Brain microvascular endothelial cell (primary cell): ENCODE results near the gene SH3PXD2A.

Source experiments
- DNase-seq: peaks from one replicate; pipeline ENCODE4 v3.0.0-alpha.2; 2020
- H3K27ac ChIP-seq: fragments of 250-450 bp; sonication (Bioruptor Pico); 2 replicates; pipeline ENCODE4 v1.5.1; 2020; ENCODE audit warnings: mild to moderate bottlenecking, moderate library complexity
- H3K27me3 ChIP-seq: fragments of 250-450 bp; sonication (Bioruptor Pico); replicated peaks from 2 replicates; pipeline ENCODE4 v1.5.1; 2020; ENCODE audit warnings: mild to moderate bottlenecking
- H3K36me3 ChIP-seq: fragments of 250-450 bp; sonication (Bioruptor Pico); replicated peaks from 2 replicates; pipeline ENCODE4 v1.5.1; 2020; ENCODE audit warnings: mild to moderate bottlenecking
- H3K4me3 ChIP-seq: 2 replicates; pipeline ENCODE4 v1.5.1; 2011; ENCODE audit warnings: low read depth, mild to moderate bottlenecking, control low read depth, low read length, moderate library complexity
- CTCF ChIP-seq: IDR thresholded peaks from 2 replicates; pipeline ENCODE4 v1.5.1; 2011; ENCODE audit warnings: low read depth, mild to moderate bottlenecking, moderate library complexity, low read length, control low read depth, inconsistent platforms; ENCODE audit errors: missing control alignments
- in situ Hi-C: cut with HindIII; loops from 2 replicates; pipeline ENCODE4 v1.10.0; 2017; ENCODE audit warnings: low sequenced_read_pairs, low pct_ligation_motif_present

The SH3PXD2A gene

GRCh38 chr10:103616705-103617601 lies 238.4 kb downstream of the SH3PXD2A start:
- H3K27ac ChIP-seq: no peak overlapping the region
- DNase-seq: no peak

GRCh38 chr10:103614306-103615158 lies 240.8 kb downstream of the SH3PXD2A start:
- in situ Hi-C loops: no loop called here
- no peak for TF ChIP-seq CTCF
- Histone ChIP-seq H3K27ac (no peak overlapping the region), H3K4me3 (no peak overlapping the region), H3K36me3 (peaks cover 24% of the 10 kb centered on the region), H3K27me3 (no peaks in the 10 kb centered on the region)
- no peak for DNase-seq

More at GRCh38 chr10:103616705-103617601, 238.4 kb downstream of the SH3PXD2A start:
- in situ Hi-C loops: no loop called here
- peaks cover 26% of the 10 kb centered on the region for H3K36me3 ChIP-seq
- H3K27me3 ChIP-seq: no peaks in the 10 kb centered on the region
- no peak overlapping the region for H3K4me3 ChIP-seq
- TF ChIP-seq CTCF: no peak

- H3K4me3 ChIP-seq: no peak overlapping the region
- H3K36me3 ChIP-seq: peaks cover 23% of the 10 kb centered on the region
- DNase-seq: no peak
- H3K27me3 ChIP-seq: no peaks in the 10 kb centered on the region
- no peak overlapping the region for H3K27ac ChIP-seq
- in situ Hi-C loops: no loop called here
- TF ChIP-seq CTCF: no peak
Observed at GRCh38 chr10:103613616-103614015, 241.8 kb downstream of the SH3PXD2A start.

- no peak overlapping the region for H3K27ac ChIP-seq
- H3K27me3 ChIP-seq: no peaks in the 10 kb centered on the region
- peak; percentile 40 for TF ChIP-seq CTCF
- in situ Hi-C loops: no loop called here
- DNase-seq: peak; percentile 84
- H3K36me3 ChIP-seq: peaks cover 19% of the 10 kb centered on the region
- H3K4me3 ChIP-seq: no peak overlapping the region
Observed at GRCh38 chr10:103612462-103613365, 242.7 kb downstream of the SH3PXD2A start.

GRCh38 chr10:103610921-103611511 lies 244.4 kb downstream of the SH3PXD2A start:
- Histone ChIP-seq H3K4me3 (no peak overlapping the region), H3K27me3 (no peaks in the 10 kb centered on the region), H3K36me3 (peaks cover 15% of the 10 kb centered on the region), H3K27ac (no peak overlapping the region)
- no peak for TF ChIP-seq CTCF
- in situ Hi-C loops: no loop called here
- DNase-seq: no peak
